GM19099 (cell line): Measurements from ENCODE around the gene KCNMA1.

Experiments used
- POLR2A ChIP-seq: IDR thresholded peaks from 3 replicates; pipeline ENCODE4 v1.6.1; 2011; ENCODE audit warnings: low read depth; ENCODE audit not compliant: insufficient read length; ENCODE audit errors: extremely low read depth

The KCNMA1 gene

GRCh38 chr10:77511498-77512218, 126.0 kb downstream of the KCNMA1 start:
- TF ChIP-seq POLR2A, result no peak

DNA sequence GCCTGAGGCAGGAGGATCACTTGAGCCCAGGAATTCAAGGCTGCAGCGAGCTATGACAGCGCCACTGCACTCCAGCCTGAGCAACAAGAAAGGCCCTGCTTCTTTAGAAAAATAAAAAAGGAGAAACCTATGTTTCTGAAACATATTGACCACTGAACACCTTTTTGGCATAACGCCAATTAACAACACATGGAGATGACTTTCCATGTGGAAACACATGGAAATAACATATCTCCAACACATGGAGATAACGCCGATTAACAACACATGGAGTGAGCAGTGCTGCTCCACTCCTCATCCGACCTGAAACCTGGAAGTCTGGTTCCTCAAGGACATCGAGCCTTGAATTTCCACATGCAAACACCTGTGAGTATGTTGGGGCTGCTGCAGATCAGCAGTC, 126.9 kb downstream of the KCNMA1 start:
- TF ChIP-seq POLR2A, result no peak

GRCh38 chr10:77510294-77510693, 127.3 kb downstream of the KCNMA1 start:
- TF ChIP-seq POLR2A, result no peak

GRCh38 chr10:77509391-77509790, 128.2 kb downstream of the KCNMA1 start:
- TF ChIP-seq POLR2A, result no peak

DNA sequence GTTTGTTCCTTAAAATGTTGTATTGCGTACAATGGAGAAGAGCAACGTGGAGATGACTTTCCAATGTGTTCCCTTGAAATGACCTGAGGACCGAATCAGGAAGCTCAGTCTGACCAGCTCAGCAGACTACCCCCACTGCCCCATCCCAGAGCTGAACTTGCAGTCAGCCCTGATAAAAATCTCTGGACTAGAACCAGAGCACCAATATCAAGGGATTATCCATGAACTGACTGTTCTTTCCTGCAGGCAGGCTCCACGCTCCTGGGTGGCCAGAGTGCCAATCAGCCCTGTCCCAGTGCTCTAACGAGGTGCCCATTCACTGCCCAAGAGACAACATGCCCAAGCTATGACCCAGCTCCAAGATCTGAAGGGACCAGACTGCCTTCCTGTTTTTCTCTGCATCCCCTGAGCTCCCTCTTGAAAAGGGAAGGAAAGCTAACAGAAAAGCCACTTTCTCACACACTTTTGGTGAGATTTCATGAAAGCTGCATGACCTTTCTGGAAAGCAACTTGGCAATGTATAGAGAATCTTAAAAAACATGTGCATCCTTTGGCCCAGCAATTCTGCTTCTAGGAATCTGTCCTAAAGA, 130.2 kb downstream of the KCNMA1 start:
- TF ChIP-seq POLR2A, result no peak

GRCh38 chr10:77506517-77507200, 130.9 kb downstream of the KCNMA1 start:
- no peak for TF ChIP-seq POLR2A

- TF ChIP-seq POLR2A, result no peak
Observed at GRCh38 chr10:77505431-77506334, 131.9 kb downstream of the KCNMA1 start.

GRCh38 chr10:77504873-77505257, 132.7 kb downstream of the KCNMA1 start:
- TF ChIP-seq POLR2A, result no peak

DNA sequence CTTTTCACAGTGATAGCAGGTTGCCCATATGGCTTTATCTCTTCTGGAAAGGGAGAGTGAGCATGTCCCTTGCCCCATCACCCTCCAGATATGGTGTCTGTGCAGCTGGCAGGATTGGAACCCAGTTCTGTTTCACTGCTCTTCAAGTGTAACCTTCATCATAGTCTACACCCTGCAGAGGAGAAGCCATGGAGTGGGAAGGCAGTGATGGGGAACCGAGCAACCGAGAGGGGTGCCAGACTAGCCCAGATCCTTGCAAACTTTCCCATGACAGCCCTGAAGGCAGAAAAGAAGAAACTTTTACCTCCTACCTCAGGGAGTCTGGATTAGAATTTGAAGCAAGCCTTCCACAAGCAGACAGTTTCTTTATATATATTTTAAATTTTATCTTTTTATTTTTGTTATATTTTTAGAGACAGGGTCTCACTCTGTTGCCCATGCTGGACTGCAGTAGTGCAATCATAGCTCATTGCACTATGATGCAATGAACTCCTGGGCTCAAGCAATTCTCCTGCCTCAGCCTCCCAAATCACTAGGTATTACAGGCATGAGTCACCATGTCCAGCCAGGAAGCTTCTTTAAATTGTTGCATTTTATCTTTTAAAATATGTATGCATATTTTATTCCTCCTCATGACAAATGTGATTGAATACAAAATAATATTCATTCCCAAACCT, 133.3 kb downstream of the KCNMA1 start:
- no peak for TF ChIP-seq POLR2A

GRCh38 chr10:77501846-77502261, 135.8 kb downstream of the KCNMA1 start:
- no peak for TF ChIP-seq POLR2A

- TF ChIP-seq POLR2A, result no peak
Observed at GRCh38 chr10:77501152-77501845, 136.3 kb downstream of the KCNMA1 start.

DNA sequence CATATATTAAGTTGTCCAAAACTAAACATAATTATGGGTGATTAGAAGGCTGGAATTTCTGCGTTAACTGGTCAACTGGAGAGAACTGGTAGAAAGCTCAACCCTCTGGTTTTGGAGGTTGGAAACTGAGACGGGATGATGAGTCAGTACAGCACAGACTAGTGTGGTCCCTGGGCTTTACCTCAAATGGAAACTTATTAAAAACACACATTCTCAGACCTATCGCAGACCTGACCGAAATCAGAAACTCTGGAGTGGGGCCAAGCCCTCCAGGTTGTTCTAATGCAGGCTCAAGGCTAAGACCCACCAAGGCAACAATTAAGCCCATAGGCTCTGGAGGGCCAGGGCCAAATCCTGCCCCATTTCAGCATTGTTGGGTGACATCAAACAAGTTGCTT, 136.9 kb downstream of the KCNMA1 start:
- no peak for TF ChIP-seq POLR2A

DNA sequence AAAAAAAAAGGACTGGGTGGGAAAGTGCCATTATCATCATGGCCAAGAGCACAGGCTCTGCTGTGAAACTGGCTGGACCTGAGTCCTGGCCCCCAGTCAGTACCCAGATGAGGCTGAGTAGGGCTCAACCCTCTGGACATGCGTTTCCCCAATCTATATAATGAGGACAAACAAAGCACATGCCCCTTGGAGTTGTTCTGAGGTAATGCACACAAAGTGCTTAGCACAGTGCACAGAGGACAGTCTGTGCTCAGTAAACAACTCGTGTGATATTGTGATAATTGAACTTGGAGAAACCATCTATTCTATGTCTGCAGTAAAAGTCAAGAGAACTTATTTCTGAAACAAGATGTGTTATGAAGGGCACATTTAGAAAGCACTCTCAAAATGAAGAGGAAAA, 138.8 kb downstream of the KCNMA1 start:
- TF ChIP-seq POLR2A, result no peak

- no peak for TF ChIP-seq POLR2A
Observed at GRCh38 chr10:77498210-77498609, 139.4 kb downstream of the KCNMA1 start.
